GM12873 (cell line): Measurements from ENCODE around the gene ARRDC5.

Source experiments
- TF ChIP-seq, protein P1 (sequence below): IDR thresholded peaks from 2 replicates; pipeline ENCODE4 v1.5.1; 2012; ENCODE audit warnings: low read depth, mild to moderate bottlenecking, moderate library complexity, low read length, control low read depth; ENCODE audit not compliant: insufficient read depth; ENCODE audit errors: missing control alignments

ARRDC5 gene

DNA sequence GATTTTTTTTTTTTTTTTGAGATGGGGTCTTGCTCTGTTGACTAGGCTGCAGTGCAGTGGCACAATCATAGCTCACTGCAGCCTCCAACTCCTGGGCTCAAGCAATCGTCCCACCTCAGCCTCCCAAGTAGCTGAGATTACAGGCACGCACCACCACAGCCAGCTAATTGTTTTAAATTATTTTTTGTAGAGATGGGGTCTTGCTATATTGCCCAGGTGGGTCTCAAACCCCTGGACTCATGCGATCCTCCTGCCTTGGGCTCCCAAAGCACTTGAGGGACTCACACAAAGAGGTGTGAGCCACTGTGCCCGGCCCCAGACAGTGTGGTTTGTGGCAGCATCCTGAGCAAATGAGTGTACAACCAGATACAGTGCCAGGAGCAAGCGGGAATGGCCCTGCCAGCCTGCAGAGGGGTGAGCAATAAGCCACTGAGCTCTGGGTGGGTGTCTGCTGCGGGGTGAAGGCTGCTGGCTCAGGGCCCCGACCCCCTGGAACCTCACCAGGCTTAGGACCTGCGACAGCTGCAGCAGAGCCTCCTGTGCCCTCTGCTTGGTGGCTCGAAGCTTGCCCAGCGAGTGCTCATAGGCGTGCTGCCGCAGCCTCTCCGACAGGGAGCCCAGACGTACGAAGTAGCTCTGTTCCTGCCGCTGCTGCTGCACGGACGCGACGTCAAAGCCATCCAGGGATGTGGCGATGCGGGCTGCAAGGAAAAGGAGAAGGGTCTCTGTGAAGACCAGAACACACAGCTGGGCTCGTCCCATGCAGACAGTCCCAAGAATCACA is 55.3 kb downstream of the ARRDC5 start:
- TF ChIP-seq, protein P1, sequence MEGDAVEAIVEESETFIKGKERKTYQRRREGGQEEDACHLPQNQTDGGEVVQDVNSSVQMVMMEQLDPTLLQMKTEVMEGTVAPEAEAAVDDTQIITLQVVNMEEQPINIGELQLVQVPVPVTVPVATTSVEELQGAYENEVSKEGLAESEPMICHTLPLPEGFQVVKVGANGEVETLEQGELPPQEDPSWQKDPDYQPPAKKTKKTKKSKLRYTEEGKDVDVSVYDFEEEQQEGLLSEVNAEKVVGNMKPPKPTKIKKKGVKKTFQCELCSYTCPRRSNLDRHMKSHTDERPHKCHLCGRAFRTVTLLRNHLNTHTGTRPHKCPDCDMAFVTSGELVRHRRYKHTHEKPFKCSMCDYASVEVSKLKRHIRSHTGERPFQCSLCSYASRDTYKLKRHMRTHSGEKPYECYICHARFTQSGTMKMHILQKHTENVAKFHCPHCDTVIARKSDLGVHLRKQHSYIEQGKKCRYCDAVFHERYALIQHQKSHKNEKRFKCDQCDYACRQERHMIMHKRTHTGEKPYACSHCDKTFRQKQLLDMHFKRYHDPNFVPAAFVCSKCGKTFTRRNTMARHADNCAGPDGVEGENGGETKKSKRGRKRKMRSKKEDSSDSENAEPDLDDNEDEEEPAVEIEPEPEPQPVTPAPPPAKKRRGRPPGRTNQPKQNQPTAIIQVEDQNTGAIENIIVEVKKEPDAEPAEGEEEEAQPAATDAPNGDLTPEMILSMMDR, result no peak

DNA sequence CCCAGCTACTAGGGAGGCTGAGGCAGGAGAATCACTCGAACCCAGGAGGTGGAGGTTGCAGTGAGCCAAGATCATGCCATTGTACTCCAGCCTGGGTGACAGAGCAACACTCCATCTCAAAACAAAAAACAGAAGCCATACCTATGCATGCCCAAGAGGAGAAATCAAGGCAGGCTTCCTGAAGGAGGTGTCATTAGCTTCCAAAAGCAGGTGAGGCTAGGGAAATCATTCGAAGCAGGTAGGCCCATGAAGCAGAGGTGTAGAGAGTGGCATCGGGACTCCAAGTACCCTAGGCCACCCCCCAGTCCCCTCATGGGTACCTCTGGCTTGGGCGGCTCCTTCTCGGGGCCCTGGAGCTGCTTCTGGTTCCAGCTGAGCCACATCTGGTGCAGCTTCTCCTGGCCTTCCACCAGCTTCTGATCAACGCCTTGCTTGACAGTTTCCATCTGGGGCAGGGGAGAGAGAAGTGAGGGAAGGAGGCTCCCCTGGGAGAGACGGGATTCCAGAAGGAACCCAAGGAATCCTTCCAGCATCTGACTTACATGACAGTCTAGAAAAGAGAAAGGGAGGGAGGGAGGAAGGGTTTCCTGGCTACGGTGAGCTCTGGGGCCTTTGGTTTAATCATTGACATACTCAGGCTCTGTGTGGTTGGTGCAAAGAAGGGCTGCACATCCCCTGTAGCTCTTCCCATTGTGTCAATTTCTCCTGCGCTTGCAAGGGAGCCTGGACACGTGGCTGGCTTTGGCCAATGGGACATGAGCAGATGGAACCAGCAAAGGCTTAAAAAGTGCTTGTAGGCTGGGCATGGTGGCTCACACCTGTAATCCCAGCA is 58.1 kb downstream of the ARRDC5 start:
- TF ChIP-seq, protein P1, result no peak

DNA sequence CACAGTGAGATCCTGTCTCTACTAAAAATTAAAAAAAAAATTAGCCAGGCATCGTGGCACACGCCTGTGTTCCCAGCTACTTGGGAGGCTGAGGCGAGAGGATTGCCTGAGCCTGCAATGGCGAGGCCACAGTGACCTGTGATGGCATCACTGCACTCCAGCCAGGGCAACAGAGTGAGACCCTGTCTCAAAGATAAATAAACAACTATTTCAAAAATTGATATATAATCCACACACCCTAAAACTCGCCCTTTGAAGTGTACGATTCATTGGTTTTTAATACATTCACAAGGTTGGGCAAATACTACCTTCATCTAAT is 59.1 kb downstream of the ARRDC5 start:
- TF ChIP-seq, protein P1, result no peak
